ENCODE data around the gene CLPTM1L. TPM values are rescaled to one million over a fixed set of nuclear protein-coding genes. Genes with fewer than 3 reads are reported as not detected.

CLPTM1L gene
- total and polyA plus RNA-seq, 9 of the 15 experiments (the other 6 are each of a cell fraction or from before 2014, with no cell fraction given): 3.5 to 217 (median 177) TPM

GRCh38 chr5:1362242-1363015, 17.5 kb upstream of the CLPTM1L start:
- Histone ChIP-seq H3K4me1 (replicated peaks in 1 of 2; ENCODE audit: control insufficient read depth in 2 of 2, insufficient read depth in 2 of 2, low read length in 2 of 2) (peaks cover 0 to 11% of the 10 kb centered on the region in 2 experiments; a peak in 2 of 5 replicates), H3K36me3 (ENCODE audit: control insufficient read depth, insufficient read depth, low read length) (no peaks in the 10 kb centered on the region), H3K79me2 (ENCODE audit: control insufficient read depth, insufficient read depth, low read length) (no peaks in the 10 kb centered on the region), H3K9ac (ENCODE audit: insufficient read depth in 1 of 2, low read depth in 2 of 2, low read length in 2 of 2) (no peak overlapping the region), H3K27ac (ENCODE audit: extremely low read depth, low read depth, low read length) (no peak overlapping the region), H3K9me3 (replicated peaks; ENCODE audit: control insufficient read depth, insufficient read depth, low read depth, low read length) (no peaks in the 10 kb centered on the region), H2AFZ (ENCODE audit: low read depth, low read length) (no peak overlapping the region), H3K4me2 (ENCODE audit: insufficient read depth, low read length) (no peak overlapping the region), H3K4me3 (no peak overlapping the region), H3K27me3 (ENCODE audit: control insufficient read depth in 2 of 2, insufficient read depth in 2 of 2, low read length in 2 of 2) (peaks cover 74 to 79% of the 10 kb centered on the region in 2 experiments), H3K9me1 (ENCODE audit: control insufficient read depth, insufficient read depth, low read length) (no peaks in the 10 kb centered on the region), H4K20me1 (replicated peaks; ENCODE audit: control insufficient read depth, insufficient read depth, low read length) (peaks cover 4% of the 10 kb centered on the region; the same call in 1 of the 2 replicates)
- ATAC-seq (no peak), FAIRE-seq (no peak), DNase-seq (ENCODE audit: extremely low read depth in 1 of 4, low spot score in 3 of 4) (no peak)
- TF ChIP-seq TCFL5 (CRISPR knock-in tag; conservative IDR thresholded peaks at IDR 0.05) (no peak), THRAP3 (IDR thresholded peaks at IDR 0.05; ENCODE audit: borderline replicate concordance) (no peak), TAL1 (IDR thresholded peaks at IDR 0.05) (no peak), NELFE (IDR thresholded peaks at IDR 0.05; ENCODE audit: insufficient read depth, insufficient read length) (no peak), MAFG (tag; conservative IDR thresholded peaks at IDR 0.05) (no peak), ZNF347 (CRISPR knock-in tag; IDR thresholded peaks at IDR 0.05; ENCODE audit: low read depth) (no peak), MYBL2 (IDR thresholded peaks at IDR 0.05; ENCODE audit: low read depth) (no peak), MYBL2 (CRISPR knock-in tag; IDR thresholded peaks at IDR 0.05; ENCODE audit: borderline replicate concordance) (no peak), E4F1 (CRISPR knock-in tag; IDR thresholded peaks at IDR 0.05; ENCODE audit: borderline replicate concordance) (no peak), DIDO1 (tag; IDR thresholded peaks at IDR 0.05; ENCODE audit: low read depth) (no peak), FOXO4 (CRISPR knock-in tag; IDR thresholded peaks at IDR 0.05) (no peak), MTA3 (IDR thresholded peaks at IDR 0.05; ENCODE audit: borderline replicate concordance) (no peak)
- ChIA-PET POLR2A (interaction anchor here (0.8 to 1.4 kb wide), 3 partner anchors 9 to 33 kb away, joined by 3 to 4 read pairs (median 4); no protein-coding TSS in a partner anchor), CTCF (ENCODE audit: low intra/inter-chr PET ratio) (no interaction called here)
- in situ Hi-C loops (cut with MboI): no loop called here
- BruUV-seq (replicated peaks): no TSS peak
- WGBS (ENCODE audit: insufficient coverage, low coverage, missing lambda C conversion rate): 6% methylated on average over 29 of the region's 29 CpGs
- intact Hi-C loops (cut with micrococcal nuclease): no loop called here

Data from K562 (cell line).